IMR-90 (cell line): Measurements from ENCODE around the gene PODNL1. TPM values are rescaled to one million over a fixed set of nuclear protein-coding genes. Genes with fewer than 3 reads are reported as not detected.

Source experiments
- ATAC-seq: fragments of 200-7000 bp; cut with Tn5 transposase; 2 replicates; pipeline ENCODE4 v1.9.1; 2020; ENCODE audit warnings: low read depth, mild to moderate bottlenecking, moderate library complexity
- BruUV-seq: library from RNA; stranded (reverse); fragments of 400-500 nt; replicated peaks from 2 replicates; lab custom pipeline; 2021; lab: Mats Ljungman, UMichigan
- CTCF ChIA-PET: fragments of 300-600 bp; formaldehyde crosslinking; extraction: SDS; loops from one replicate; lab custom pipeline; 2021; ENCODE audit warnings: antibody characterized with exemption; lab: Yijun Ruan, JAX
- POLR2A ChIA-PET: fragments of 300-600 bp; sonication (Branson Sonifier 250); formaldehyde crosslinking; loops from one replicate; lab custom pipeline; 2022; ENCODE audit warnings: antibody characterized with exemption; ENCODE audit not compliant: unreplicated experiment; lab: Charles Lee
- DNase-seq: peaks from one replicate; pipeline ENCODE4 v3.0.0; 2013
- H2AFZ ChIP-seq: replicated peaks from 2 replicates; pipeline ENCODE3; 2013; ENCODE audit warnings: low read length, mild to moderate bottlenecking; ENCODE audit not compliant: poor library complexity
- H2AK5ac ChIP-seq: 2 replicates; pipeline ENCODE4 v1.6.1; 2013; ENCODE audit warnings: low read depth, low read length, inconsistent platforms
- H2AK9ac ChIP-seq: replicated peaks from 2 replicates; pipeline ENCODE3; 2013; ENCODE audit warnings: mild to moderate bottlenecking, low read depth, low read length, moderate library complexity; ENCODE audit not compliant: poor library complexity
- H2BK120ac ChIP-seq: 2 replicates; pipeline ENCODE4 v1.6.1; 2013; ENCODE audit warnings: low read depth, low read length, inconsistent platforms
- H2BK15ac ChIP-seq: 3 replicates; pipeline ENCODE4 v1.6.1; 2013; ENCODE audit warnings: low read depth, low read length, inconsistent platforms
- H2BK20ac ChIP-seq: 2 replicates; pipeline ENCODE4 v1.6.1; 2013; ENCODE audit warnings: low read depth, mild to moderate bottlenecking, inconsistent platforms, low read length, moderate library complexity
- H2BK5ac ChIP-seq: 2 replicates; pipeline ENCODE4 v1.6.1; 2013; ENCODE audit warnings: mild to moderate bottlenecking, low read depth, low read length, inconsistent platforms; ENCODE audit not compliant: poor library complexity, severe bottlenecking
- H3K14ac ChIP-seq: replicated peaks from 2 replicates; pipeline ENCODE4 v1.6.1; 2013; ENCODE audit warnings: low read depth, low read length, inconsistent platforms
- H3K18ac ChIP-seq: 2 replicates; pipeline ENCODE4 v1.6.1; 2013; ENCODE audit warnings: low read depth, low read length, control low read depth
- H3K23ac ChIP-seq: 2 replicates; pipeline ENCODE4 v1.6.1; 2013; ENCODE audit warnings: low read depth, low read length, inconsistent platforms
- H3K27ac ChIP-seq: 2 replicates; pipeline ENCODE4 v1.5.1; 2013; ENCODE audit warnings: mild to moderate bottlenecking, control low read depth, low read length; ENCODE audit not compliant: insufficient read depth
- H3K27me3 ChIP-seq: 2 replicates; pipeline ENCODE4 v1.6.1; 2013; ENCODE audit warnings: low read length; ENCODE audit not compliant: control insufficient read depth, insufficient read depth
- H3K36me3 ChIP-seq: 2 replicates; pipeline ENCODE4 v1.6.1; 2013; ENCODE audit warnings: low read length, mixed read lengths; ENCODE audit not compliant: control insufficient read depth, insufficient read depth
- H3K4ac ChIP-seq: 2 replicates; pipeline ENCODE4 v1.6.1; 2013; ENCODE audit warnings: low read depth, low read length, inconsistent platforms
- H3K4me1 ChIP-seq: 2 replicates; pipeline ENCODE4 v1.6.1; 2013; ENCODE audit warnings: low read length, mixed read lengths; ENCODE audit not compliant: control insufficient read depth, insufficient read depth
- H3K4me2 ChIP-seq: 2 replicates; pipeline ENCODE4 v1.6.1; 2013; ENCODE audit warnings: low read depth, mild to moderate bottlenecking, control low read depth, low read length, moderate library complexity
- H3K4me3 ChIP-seq: 2 replicates; pipeline ENCODE4 v1.5.1; 2013; ENCODE audit warnings: low read depth, mild to moderate bottlenecking, control low read depth, low read length, moderate library complexity; ENCODE audit not compliant: insufficient read depth
- H3K56ac ChIP-seq: 2 replicates; pipeline ENCODE4 v1.6.1; 2013; ENCODE audit warnings: low read length, inconsistent platforms; ENCODE audit not compliant: insufficient read depth; ENCODE audit errors: extremely low read depth
- H3K79me1 ChIP-seq, 2 experiments: 2 replicates each; pipeline ENCODE4 v1.6.1; 2013; ENCODE audit warnings: low read length in 2 of 2, inconsistent platforms in 1 of 2, low read depth in 1 of 2
- H3K9ac ChIP-seq: 2 replicates; pipeline ENCODE4 v1.6.1; 2013; ENCODE audit warnings: low read depth, low read length, control low read depth
- H3K9me1 ChIP-seq: 2 replicates; pipeline ENCODE4 v1.6.1; 2013; ENCODE audit warnings: low read length, inconsistent platforms; ENCODE audit not compliant: insufficient read depth
- H3K9me3 ChIP-seq: 2 replicates; pipeline ENCODE4 v1.6.1; 2013; ENCODE audit warnings: low read length; ENCODE audit not compliant: control insufficient read depth, insufficient read depth
- H4K20me1 ChIP-seq: 2 replicates; pipeline ENCODE4 v1.6.1; 2013; ENCODE audit warnings: low read length, inconsistent platforms; ENCODE audit not compliant: insufficient read depth
- H4K5ac ChIP-seq: 2 replicates; pipeline ENCODE4 v1.6.1; 2013; ENCODE audit warnings: mild to moderate bottlenecking, low read depth, low read length, control low read depth
- H4K8ac ChIP-seq, 2 experiments: 2 replicates each; pipeline ENCODE4 v1.6.1; 2013; ENCODE audit warnings: low read depth in 2 of 2, low read length in 2 of 2, control low read depth in 1 of 2, inconsistent platforms in 1 of 2
- H4K91ac ChIP-seq: 2 replicates; pipeline ENCODE4 v1.6.1; 2013; ENCODE audit warnings: low read depth, low read length, inconsistent platforms; ENCODE audit not compliant: insufficient read depth
- BHLHE40 ChIP-seq: fragments of 150-350 bp; IDR thresholded peaks from 2 replicates; pipeline ENCODE4 v1.6.1; 2016; ENCODE audit warnings: mild to moderate bottlenecking, low read depth, low read length
- CEBPB ChIP-seq: IDR thresholded peaks from 2 replicates; pipeline ENCODE4 v1.6.1; 2012; ENCODE audit warnings: low read depth, low read length, improper control_type of control experiment
- MAFK ChIP-seq: IDR thresholded peaks from 2 replicates; pipeline ENCODE4 v1.6.1; 2012; ENCODE audit warnings: low read depth, low read length, improper control_type of control experiment
- MAZ ChIP-seq: IDR thresholded peaks from 2 replicates; pipeline ENCODE4 v1.6.1; 2012; ENCODE audit warnings: low read depth, mild to moderate bottlenecking, low read length, improper control_type of control experiment, moderate library complexity, borderline replicate concordance
- RFX5 ChIP-seq: IDR thresholded peaks from 2 replicates; pipeline ENCODE4 v1.8.0; 2012; ENCODE audit warnings: low read depth, mild to moderate bottlenecking, low read length, moderate library complexity
- WGBS, 2 experiments: methylation state at CpG; one replicate each; pipeline versions ENCODE4 v1.1.5 to v1.1.7; 2013; ENCODE audit warnings: missing lambda C conversion rate in 2 of 2; ENCODE audit not compliant: insufficient read length in 1 of 2; ENCODE audit errors: extremely low coverage in 2 of 2; 5-methylcytosine and 5-hydroxymethylcytosine counted together
- dilution Hi-C: fragments of 300-500 bp; cut with HindIII; formaldehyde crosslinking; loops from one replicate; pipeline ENCODE4 v1.14.3; 2018; ENCODE audit warnings: low sequenced_read_pairs; ENCODE audit not compliant: unreplicated experiment
- in situ Hi-C: fragments of 300-500 bp; cut with MboI; formaldehyde crosslinking; loops from 3 replicates; pipeline ENCODE4 v1.14.3; 2019; ENCODE audit warnings: low sequenced_read_pairs, inconsistent platforms, mixed read lengths
- intact Hi-C: fragments of 100-400 bp; cut with micrococcal nuclease; formaldehyde crosslinking; loops from 2 replicates; pipeline ENCODE4 v1.10.0; 2022
- polyA plus RNA-seq, 3 experiments: library from polyadenylated mRNA; depleted of rRNA; stranded (reverse); fragments of >200 nt; gene quantifications; 2 replicates each; pipeline ENCODE4 v1.2.3, GENCODE V29; 2012; ENCODE audit warnings: low replicate concordance in 1 of 3
- total RNA-seq: library from RNA; depleted of rRNA; stranded (reverse); fragments of >200 nt; gene quantifications from 2 replicates; pipeline ENCODE4 v1.2.3, GENCODE V29; 2012
- TF ChIP-seq, protein P1 (sequence below): fragments of 150-350 bp; IDR thresholded peaks from 2 replicates; pipeline ENCODE4 v1.6.1; 2016; ENCODE audit warnings: low read depth, mild to moderate bottlenecking, low read length, moderate library complexity, borderline replicate concordance

PODNL1 gene
- total and polyA plus RNA-seq, 2 of the 4 experiments (the other 2 are of a cell fraction) = under 0.01 to 2.4 TPM

- no peak for ATAC-seq
These were observed 28.8 kb downstream of the PODNL1 start for GRCh38 chr19:13909430-13909829.

More at GRCh38 chr19:13909430-13909829, 28.8 kb downstream of the PODNL1 start:
- Histone ChIP-seq H4K91ac (no peak overlapping the region), H3K27me3 (no peaks in the 10 kb centered on the region), H2BK5ac (no peak overlapping the region), H3K4me3 (no peak overlapping the region), H4K20me1 (no peaks in the 10 kb centered on the region), H3K79me1 (peaks cover 6 to 8% of the 10 kb centered on the region in 2 experiments), H3K9ac (no peak overlapping the region), H3K4me1 (no peaks in the 10 kb centered on the region; the same call in 1 of the 2 replicates), H2AK5ac (no peak overlapping the region), H3K56ac (no peak overlapping the region), H4K5ac (no peak overlapping the region), H2BK120ac (no peak overlapping the region), H2AFZ (no peak overlapping the region), H3K27ac (no peak overlapping the region), H3K4me2 (no peak overlapping the region), H2AK9ac (peak overlapping the region; percentile 23), H4K8ac (no peak overlapping the region), H3K18ac (no peak overlapping the region), H3K9me3 (no peaks in the 10 kb centered on the region), H3K9me1 (no peaks in the 10 kb centered on the region; the same call in none of the 2 replicates), H3K36me3 (peaks cover 22% of the 10 kb centered on the region), H2BK20ac (no peak overlapping the region), H3K4ac (no peak overlapping the region), H2BK15ac (no peak overlapping the region), H3K14ac (no peak overlapping the region), H3K23ac (no peak overlapping the region)
- in situ Hi-C loops (no loop called here), intact Hi-C loops (no loop called here), dilution Hi-C loops (no loop called here)
- no peak for DNase-seq
- 100% methylated on average over 1 of the region's 2 CpGs; no CpG with 5 or more reads in 1 of the 2 experiments for WGBS, 2 experiments
- BruUV-seq = no TSS peak
- ChIA-PET POLR2A (no interaction called here), CTCF (interaction anchor here (0.6 to 0.7 kb wide), 2 partner anchors 160 to 323 kb away, joined by 3 read pairs; no protein-coding TSS in a partner anchor)
- TF ChIP-seq MAFK = no peak
- no peak for TF ChIP-seq MAZ
- no peak for TF ChIP-seq RFX5
- TF ChIP-seq BHLHE40 = no peak
- no peak for TF ChIP-seq CEBPB
- TF ChIP-seq, protein P1, sequence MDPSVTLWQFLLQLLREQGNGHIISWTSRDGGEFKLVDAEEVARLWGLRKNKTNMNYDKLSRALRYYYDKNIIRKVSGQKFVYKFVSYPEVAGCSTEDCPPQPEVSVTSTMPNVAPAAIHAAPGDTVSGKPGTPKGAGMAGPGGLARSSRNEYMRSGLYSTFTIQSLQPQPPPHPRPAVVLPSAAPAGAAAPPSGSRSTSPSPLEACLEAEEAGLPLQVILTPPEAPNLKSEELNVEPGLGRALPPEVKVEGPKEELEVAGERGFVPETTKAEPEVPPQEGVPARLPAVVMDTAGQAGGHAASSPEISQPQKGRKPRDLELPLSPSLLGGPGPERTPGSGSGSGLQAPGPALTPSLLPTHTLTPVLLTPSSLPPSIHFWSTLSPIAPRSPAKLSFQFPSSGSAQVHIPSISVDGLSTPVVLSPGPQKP = no peak
